CD4-positive, alpha-beta T cell treated with Interleukin-15 for 1 hour (primary cell): ENCODE measurements around the gene SASH1.

Experiments used
- DNase-seq: peaks from one replicate; pipeline ENCODE4 v3.0.0-alpha.2; 2020

Gene SASH1

GRCh38 chr6:148406579-148407371 is 64.1 kb downstream of the SASH1 start:
- DNase-seq = no peak

GRCh38 chr6:148407372-148407771 is 64.7 kb downstream of the SASH1 start:
- no peak for DNase-seq

- no peak for DNase-seq
Observed at GRCh38 chr6:148413321-148414091, 70.9 kb downstream of the SASH1 start.

GRCh38 chr6:148414092-148414489 is 71.5 kb downstream of the SASH1 start:
- DNase-seq = no peak

GRCh38 chr6:148414836-148415235 is 72.2 kb downstream of the SASH1 start:
- DNase-seq = no peak

- no peak for DNase-seq
Observed at GRCh38 chr6:148415511-148416260, 73.0 kb downstream of the SASH1 start.

- DNase-seq = no peak
Observed at GRCh38 chr6:148416330-148416965, 73.8 kb downstream of the SASH1 start.

- no peak for DNase-seq
Observed at GRCh38 chr6:148417045-148417444, 74.4 kb downstream of the SASH1 start.

GRCh38 chr6:148419430-148419829 is 76.8 kb downstream of the SASH1 start:
- no peak for DNase-seq

- DNase-seq = no peak
Observed at GRCh38 chr6:148422085-148422484, 79.4 kb downstream of the SASH1 start.

- DNase-seq = no peak
Observed at GRCh38 chr6:148423133-148423532, 80.5 kb downstream of the SASH1 start.

- no peak for DNase-seq
Observed at GRCh38 chr6:148423601-148424270, 81.1 kb downstream of the SASH1 start.

- DNase-seq = no peak
Observed at GRCh38 chr6:148425443-148425842, 82.8 kb downstream of the SASH1 start.

GRCh38 chr6:148426317-148426977 is 83.8 kb downstream of the SASH1 start:
- no peak for DNase-seq

GRCh38 chr6:148427333-148427732 is 84.7 kb downstream of the SASH1 start:
- no peak for DNase-seq

- no peak for DNase-seq
Observed at GRCh38 chr6:148429423-148429822, 86.8 kb downstream of the SASH1 start.

GRCh38 chr6:148430897-148431296 is 88.3 kb downstream of the SASH1 start:
- DNase-seq = no peak

GRCh38 chr6:148431413-148431812 is 88.8 kb downstream of the SASH1 start:
- DNase-seq = no peak

- no peak for DNase-seq
Observed at GRCh38 chr6:148431840-148432239, 89.2 kb downstream of the SASH1 start.

- no peak for DNase-seq
Observed at GRCh38 chr6:148432462-148433195, 90.0 kb downstream of the SASH1 start.

- DNase-seq = no peak
Observed at GRCh38 chr6:148435386-148435785, 92.7 kb downstream of the SASH1 start.
